BLaER1 treated with 17β-estradiol and CSF1 and Interleukin-3, amounts not matched to agents 10 nM and 100 nM (cell line): ENCODE results near the gene DCAF8L2.

Experiments
- H3K27ac ChIP-seq, 11 experiments: shearing (Covaris generic); formaldehyde crosslinking; 2 replicates each; pipeline ENCODE4 v1.8.1; 2022
- H3K27me3 ChIP-seq, 11 experiments: shearing (Covaris generic); formaldehyde crosslinking; 2 replicates each; pipeline ENCODE4 v1.8.1; 2022
- H3K36me3 ChIP-seq, 11 experiments: shearing (Covaris generic); formaldehyde crosslinking; 2 replicates each; pipeline ENCODE4 v1.8.1; 2022
- H3K4me1 ChIP-seq, 10 experiments: shearing (Covaris generic); formaldehyde crosslinking; 2 replicates each; pipeline ENCODE4 v1.8.1; 2022
- H3K4me2 ChIP-seq, 11 experiments: shearing (Covaris generic); formaldehyde crosslinking; 2 replicates each; pipeline ENCODE4 v1.8.1; 2022
- H3K4me3 ChIP-seq, 10 experiments: shearing (Covaris generic); formaldehyde crosslinking; 2 replicates each; pipeline ENCODE4 v1.8.1; 2022
- H3K9ac ChIP-seq, 11 experiments: shearing (Covaris generic); formaldehyde crosslinking; 2 replicates each; pipeline ENCODE4 v1.8.1; 2022
- H3K9me3 ChIP-seq, 11 experiments: shearing (Covaris generic); formaldehyde crosslinking; replicated peaks in 1 of 11; 2 replicates each; pipeline ENCODE4 v1.8.1; 2022
- H4K20me1 ChIP-seq, 11 experiments: shearing (Covaris generic); formaldehyde crosslinking; 2 replicates each; pipeline ENCODE4 v1.8.1; 2022
- Cebpa-rat ChIP-seq, 11 experiments: shearing (Covaris generic); IDR thresholded peaks; 2 replicates each; pipeline ENCODE4 v1.8.1; 2022

Gene DCAF8L2

GRCh38 chrX:27597508-27597907 lies 7.4 kb downstream of the DCAF8L2 start:
- Histone ChIP-seq H3K4me3 (no peak overlapping the region), H3K9ac (no peak overlapping the region), H3K27me3 (peaks cover 64 to 93% (median 84%) of the 10 kb centered on the region in 11 experiments), H3K9me3 (peaks cover 0 to 7% (median 0%) of the 10 kb centered on the region in 11 experiments; a peak in 3 of 22 replicates), H3K36me3 (no peaks in the 10 kb centered on the region), H4K20me1 (peaks cover 0 to 9% (median 0%) of the 10 kb centered on the region in 11 experiments; a peak in 2 of 22 replicates), H3K4me2 (no peak overlapping the region), H3K4me1 (no peaks in the 10 kb centered on the region), H3K27ac (no peak overlapping the region)
- no peak for TF ChIP-seq Cebpa-rat (IDR thresholded peaks at IDR 0.05)

DNA sequence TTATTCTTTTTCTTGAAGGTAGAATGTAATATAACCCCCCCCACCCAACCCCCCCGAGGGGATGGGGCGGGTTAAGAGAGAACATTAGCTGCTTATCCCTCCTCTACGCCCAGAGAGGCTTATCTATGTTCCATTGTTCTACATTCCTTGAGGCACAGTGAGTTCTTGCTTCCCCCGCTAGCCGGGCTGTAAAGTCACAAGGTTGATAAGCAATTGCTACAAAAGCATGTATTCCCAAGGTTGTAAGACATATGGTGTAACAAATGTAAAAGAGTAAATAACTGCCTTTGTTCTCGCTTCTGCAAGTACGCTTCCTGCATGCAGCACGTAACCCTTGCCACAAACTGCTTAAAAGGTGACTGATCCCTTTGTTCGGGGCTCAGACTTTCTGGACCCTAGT lies 8.2 kb downstream of the DCAF8L2 start:
- Histone ChIP-seq H3K9ac (no peak overlapping the region), H4K20me1 (peaks cover 0 to 8% (median 0%) of the 10 kb centered on the region in 11 experiments; a peak in 2 of 22 replicates), H3K4me3 (no peak overlapping the region), H3K9me3 (peaks cover 0 to 4% (median 0%) of the 10 kb centered on the region in 11 experiments; a peak in 3 of 22 replicates), H3K27ac (no peak overlapping the region), H3K36me3 (no peaks in the 10 kb centered on the region), H3K4me1 (no peaks in the 10 kb centered on the region), H3K4me2 (no peak overlapping the region), H3K27me3 (peaks cover 67 to 95% (median 84%) of the 10 kb centered on the region in 11 experiments)
- no peak for TF ChIP-seq Cebpa-rat (IDR thresholded peaks at IDR 0.05)

DNA sequence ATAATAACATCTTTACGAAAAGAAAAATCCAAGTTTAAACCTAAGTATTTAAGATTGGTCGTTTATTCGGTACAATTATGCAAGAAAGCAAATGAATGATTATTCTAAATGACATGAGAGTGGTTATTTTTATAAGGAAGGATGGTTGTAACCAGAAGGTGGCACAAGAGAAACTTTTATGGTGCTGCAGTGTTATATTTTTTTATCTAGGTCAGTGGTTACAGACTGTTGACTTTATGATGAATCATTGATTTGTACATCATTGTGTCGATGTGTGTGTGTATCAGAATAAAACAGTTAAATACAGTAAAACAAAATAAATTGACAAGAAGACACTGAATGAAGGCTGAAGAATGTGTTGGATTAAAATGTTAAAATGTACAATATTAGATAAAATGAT lies 9.8 kb downstream of the DCAF8L2 start:
- no peak for TF ChIP-seq Cebpa-rat (IDR thresholded peaks at IDR 0.05)
- Histone ChIP-seq H3K36me3 (no peaks in the 10 kb centered on the region), H3K9ac (no peak overlapping the region), H3K4me3 (no peak overlapping the region), H3K27ac (no peak overlapping the region), H3K4me1 (no peaks in the 10 kb centered on the region), H3K4me2 (no peak overlapping the region), H3K9me3 (no peaks in the 10 kb centered on the region), H4K20me1 (peaks cover 0 to 4% (median 0%) of the 10 kb centered on the region in 11 experiments; a peak in 1 of 22 replicates), H3K27me3 (peaks cover 75 to 100% (median 92%) of the 10 kb centered on the region in 11 experiments)

DNA sequence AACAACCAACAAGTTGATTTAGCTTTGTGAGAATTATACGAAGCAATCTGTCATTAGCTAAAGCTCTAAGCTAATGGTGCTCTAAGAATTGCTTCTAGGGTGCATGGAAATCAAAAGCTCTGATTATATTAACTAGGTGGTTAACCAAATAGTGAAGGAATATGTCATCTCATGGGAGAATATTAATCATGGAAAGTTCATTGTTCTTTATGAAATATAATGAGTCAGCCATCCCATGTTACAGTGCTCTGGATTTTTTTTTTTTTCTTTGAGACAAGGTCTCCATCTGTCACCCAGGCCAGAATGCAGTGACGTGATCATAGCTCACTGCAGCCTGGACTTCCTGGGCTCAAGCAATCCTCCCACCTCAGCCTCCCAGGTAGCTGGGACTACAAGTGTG lies 10.5 kb downstream of the DCAF8L2 start:
- H3K9me3 ChIP-seq = no peaks in the 10 kb centered on the region
- no peak overlapping the region for H3K27ac ChIP-seq
- no peak overlapping the region for H3K9ac ChIP-seq
- no peak for TF ChIP-seq Cebpa-rat (IDR thresholded peaks at IDR 0.05)
- H4K20me1 ChIP-seq = peaks cover 0 to 4% (median 0%) of the 10 kb centered on the region in 11 experiments; a peak in 1 of 22 replicates
- no peaks in the 10 kb centered on the region for H3K36me3 ChIP-seq
- peaks cover 75 to 100% (median 92%) of the 10 kb centered on the region in 11 experiments for H3K27me3 ChIP-seq
- H3K4me2 ChIP-seq = no peak overlapping the region
- H3K4me3 ChIP-seq = no peak overlapping the region
- H3K4me1 ChIP-seq = no peaks in the 10 kb centered on the region

DNA sequence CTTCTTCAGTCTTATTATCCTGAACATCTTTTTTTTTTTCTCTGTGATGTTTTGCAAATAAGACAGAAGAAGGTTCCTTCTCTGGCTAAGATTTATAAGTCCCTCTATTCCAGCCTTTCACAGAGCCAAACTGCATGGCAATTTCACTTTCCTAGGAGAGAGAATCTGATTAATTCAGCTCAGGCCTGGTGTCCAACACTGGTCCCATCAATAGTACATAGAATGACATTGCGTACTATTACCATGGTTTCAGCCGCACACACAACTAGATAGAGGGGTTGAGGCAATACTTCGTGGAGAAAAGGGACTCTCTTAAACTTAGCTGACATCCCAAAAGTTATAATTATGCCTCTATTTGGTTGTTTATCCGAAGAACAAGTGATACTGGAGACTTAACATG lies 18.5 kb downstream of the DCAF8L2 start:
- H4K20me1 ChIP-seq = no peaks in the 10 kb centered on the region
- H3K4me1 ChIP-seq = no peaks in the 10 kb centered on the region
- no peak overlapping the region for H3K27ac ChIP-seq
- H3K27me3 ChIP-seq = peaks cover 57 to 83% (median 75%) of the 10 kb centered on the region in 11 experiments
- no peak overlapping the region for H3K4me2 ChIP-seq
- no peak overlapping the region for H3K9ac ChIP-seq
- H3K4me3 ChIP-seq = no peak overlapping the region
- peaks cover 0 to 15% (median 5%) of the 10 kb centered on the region in 11 experiments; a peak in 6 of 22 replicates for H3K9me3 ChIP-seq
- H3K36me3 ChIP-seq = no peaks in the 10 kb centered on the region
- TF ChIP-seq Cebpa-rat (IDR thresholded peaks at IDR 0.05) = no peak

DNA sequence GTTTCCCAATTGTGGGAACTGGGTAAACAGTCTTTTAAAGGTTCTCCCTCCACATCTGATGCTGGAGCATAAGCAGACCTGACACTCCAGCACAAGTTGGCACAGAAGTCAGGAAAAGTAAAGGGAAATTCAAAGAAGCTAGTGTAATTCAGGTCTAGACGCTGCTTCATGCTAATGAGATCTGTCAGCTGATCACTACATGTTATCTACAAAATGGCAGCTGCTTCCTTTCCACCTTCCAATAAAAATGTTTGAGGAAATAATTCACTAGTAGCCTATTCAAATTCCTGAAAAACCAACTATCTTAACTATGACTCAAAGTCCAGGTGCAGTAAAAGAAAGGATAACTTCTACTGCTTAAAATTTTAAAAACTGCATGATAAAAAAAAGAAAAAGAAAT lies 29.3 kb downstream of the DCAF8L2 start:
- Histone ChIP-seq H3K4me1 (no peaks in the 10 kb centered on the region), H3K9ac (no peak overlapping the region), H3K27me3 (peaks cover 44 to 93% (median 70%) of the 10 kb centered on the region in 11 experiments), H3K4me2 (no peak overlapping the region), H3K9me3 (no peaks in the 10 kb centered on the region), H3K4me3 (no peak overlapping the region), H4K20me1 (no peaks in the 10 kb centered on the region; a peak in 1 of 22 replicates), H3K36me3 (no peaks in the 10 kb centered on the region), H3K27ac (no peak overlapping the region)
- TF ChIP-seq Cebpa-rat (IDR thresholded peaks at IDR 0.05) = no peak

DNA sequence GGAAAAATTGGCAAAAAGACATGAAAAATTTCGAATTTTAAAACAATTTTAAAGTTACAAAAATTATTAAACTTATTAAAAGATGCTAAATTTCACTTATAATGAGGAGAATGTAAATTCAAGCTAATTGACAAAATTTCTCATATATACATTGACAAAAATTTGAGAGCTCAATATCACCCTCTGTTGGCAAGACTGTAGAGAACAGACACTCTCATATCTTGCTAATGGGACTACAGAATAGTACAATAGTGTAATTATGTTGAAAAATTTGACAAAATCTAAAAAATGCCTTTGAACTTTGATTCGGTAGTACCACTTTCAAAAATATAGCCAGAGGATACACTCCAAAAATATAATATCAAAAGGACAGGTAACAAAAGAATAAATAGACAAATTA lies 29.8 kb downstream of the DCAF8L2 start:
- no peak overlapping the region for H3K9ac ChIP-seq

DNA sequence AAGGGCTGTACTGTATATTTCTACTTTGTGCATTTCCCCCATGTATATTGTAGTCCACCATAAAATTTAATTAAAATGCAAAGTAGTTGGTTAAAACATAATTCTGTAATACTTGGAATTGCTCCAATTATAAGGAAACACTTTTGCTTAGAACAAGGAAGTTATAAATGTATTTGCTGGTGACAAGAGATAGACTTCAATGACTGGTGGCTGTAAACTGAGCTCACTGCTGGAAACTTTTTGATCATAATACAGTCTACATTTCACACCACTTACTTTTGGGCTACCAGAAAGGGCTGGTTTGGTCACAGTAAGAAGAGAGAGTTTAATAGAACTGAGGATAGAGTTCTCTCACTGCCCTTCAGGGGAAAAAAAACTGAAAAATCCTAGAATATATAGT lies 32.7 kb downstream of the DCAF8L2 start:
- no peaks in the 10 kb centered on the region for H3K36me3 ChIP-seq
- H3K9me3 ChIP-seq = peaks cover 0 to 8% (median 0%) of the 10 kb centered on the region in 11 experiments; a peak in 5 of 22 replicates
- no peak overlapping the region for H3K27ac ChIP-seq
- H3K4me1 ChIP-seq = no peaks in the 10 kb centered on the region
- no peak overlapping the region for H3K4me3 ChIP-seq
- H3K27me3 ChIP-seq = peaks cover 51 to 95% (median 79%) of the 10 kb centered on the region in 11 experiments
- H4K20me1 ChIP-seq = no peaks in the 10 kb centered on the region; a peak in 1 of 22 replicates
- H3K4me2 ChIP-seq = no peak overlapping the region
- H3K9ac ChIP-seq = no peak overlapping the region
- no peak for TF ChIP-seq Cebpa-rat (IDR thresholded peaks at IDR 0.05)

More for the DNA sequence above, 29.8 kb downstream of the DCAF8L2 start:
- Histone ChIP-seq H3K4me1 (no peaks in the 10 kb centered on the region), H3K4me3 (no peak overlapping the region), H3K4me2 (no peak overlapping the region), H3K27me3 (peaks cover 44 to 93% (median 71%) of the 10 kb centered on the region in 11 experiments), H3K27ac (no peak overlapping the region), H3K9me3 (peaks cover 0 to under 1% (median 0%) of the 10 kb centered on the region in 11 experiments; a peak in 1 of 22 replicates), H3K36me3 (no peaks in the 10 kb centered on the region), H4K20me1 (no peaks in the 10 kb centered on the region; a peak in 1 of 22 replicates)
- TF ChIP-seq Cebpa-rat (IDR thresholded peaks at IDR 0.05) = no peak

GRCh38 chrX:27626066-27626465 lies 35.9 kb downstream of the DCAF8L2 start:
- Histone ChIP-seq H3K9ac (no peak overlapping the region), H4K20me1 (no peaks in the 10 kb centered on the region; a peak in 1 of 22 replicates), H3K4me1 (no peaks in the 10 kb centered on the region), H3K9me3 (peaks cover 0 to 8% (median 0%) of the 10 kb centered on the region in 11 experiments; a peak in 5 of 22 replicates), H3K36me3 (no peaks in the 10 kb centered on the region), H3K27ac (no peak overlapping the region), H3K4me3 (no peak overlapping the region), H3K27me3 (peaks cover 49 to 100% (median 94%) of the 10 kb centered on the region in 11 experiments), H3K4me2 (no peak overlapping the region)
- no peak for TF ChIP-seq Cebpa-rat (IDR thresholded peaks at IDR 0.05)

DNA sequence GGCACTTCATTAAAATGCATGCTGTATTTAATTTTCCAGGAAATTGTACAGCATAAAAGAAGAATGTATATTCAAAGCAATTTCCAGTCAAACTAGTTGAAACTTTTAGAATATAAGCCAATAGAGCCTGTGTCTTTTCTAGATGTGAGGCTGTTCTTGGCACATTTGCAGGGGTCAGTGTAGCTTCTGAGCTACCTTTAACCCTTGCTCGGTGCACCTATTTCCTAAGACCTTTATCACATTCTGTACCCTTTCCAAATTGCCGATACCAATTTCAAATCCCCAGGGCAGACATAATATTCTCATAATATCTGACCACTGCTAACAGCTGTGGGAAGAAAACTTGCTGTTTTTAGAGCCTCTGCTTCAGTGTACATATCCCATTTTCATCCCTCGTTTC lies 43.2 kb downstream of the DCAF8L2 start:
- Histone ChIP-seq H3K36me3 (no peaks in the 10 kb centered on the region), H3K27ac (no peak overlapping the region), H3K4me3 (no peak overlapping the region), H3K4me1 (no peaks in the 10 kb centered on the region), H4K20me1 (no peaks in the 10 kb centered on the region), H3K9ac (no peak overlapping the region), H3K9me3 (no peaks in the 10 kb centered on the region; a peak in 1 of 22 replicates), H3K27me3 (peaks cover 49 to 99% (median 94%) of the 10 kb centered on the region in 11 experiments), H3K4me2 (no peak overlapping the region)
- no peak for TF ChIP-seq Cebpa-rat (IDR thresholded peaks at IDR 0.05)
